GM12864 (cell line): ENCODE measurements around the gene ARSB.

Source experiments
- DNase-seq: peaks from one replicate; pipeline ENCODE4 v3.0.0-alpha.2; 2011; ENCODE audit warnings: low read depth
- H3K4me3 ChIP-seq: 2 replicates; pipeline ENCODE4 v1.5.1; 2011; ENCODE audit warnings: mild to moderate bottlenecking, low read depth, low read length, control low read depth
- TF ChIP-seq, protein P1 (sequence below): IDR thresholded peaks from 2 replicates; pipeline ENCODE4 v1.5.1; 2011; ENCODE audit warnings: low read depth, mild to moderate bottlenecking, moderate library complexity, low read length, control low read depth, inconsistent platforms; ENCODE audit errors: missing control alignments

The ARSB gene

DNA sequence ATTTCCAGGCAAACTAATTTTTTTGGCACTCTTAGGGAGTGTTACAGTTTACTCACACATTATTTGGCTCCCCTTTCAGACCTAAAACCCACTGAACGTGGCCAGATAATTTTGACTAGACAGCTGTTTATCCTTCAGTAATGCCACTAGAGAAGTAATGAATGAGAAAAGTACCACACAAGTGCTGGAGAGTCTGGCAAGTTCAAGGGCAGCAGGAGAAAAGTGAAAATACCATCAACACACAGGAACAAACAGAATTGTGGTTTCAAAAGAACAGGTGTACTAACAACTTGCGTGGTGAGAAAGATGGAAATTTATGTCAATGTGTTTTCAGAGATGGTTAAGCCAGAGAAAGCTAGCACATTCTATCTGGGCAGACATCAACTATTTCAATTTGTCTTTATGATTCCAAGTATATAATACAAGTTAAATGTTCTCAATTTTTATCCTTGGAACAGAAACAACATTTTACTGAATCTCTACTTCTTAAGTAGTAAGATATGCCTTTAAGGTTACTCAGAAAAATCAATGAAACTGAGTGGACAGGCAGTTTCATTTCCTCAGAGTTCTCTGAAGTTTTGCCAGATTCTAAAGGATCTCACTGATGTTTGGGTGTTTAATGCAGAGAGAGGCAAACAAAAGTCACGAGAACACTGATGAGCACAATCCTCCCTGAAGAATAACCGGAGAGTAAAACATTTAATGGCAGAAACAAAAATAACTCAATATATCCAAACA lies 91.0 kb downstream of the ARSB start:
- H3K4me3 ChIP-seq, result no peak overlapping the region
- TF ChIP-seq, protein P1, sequence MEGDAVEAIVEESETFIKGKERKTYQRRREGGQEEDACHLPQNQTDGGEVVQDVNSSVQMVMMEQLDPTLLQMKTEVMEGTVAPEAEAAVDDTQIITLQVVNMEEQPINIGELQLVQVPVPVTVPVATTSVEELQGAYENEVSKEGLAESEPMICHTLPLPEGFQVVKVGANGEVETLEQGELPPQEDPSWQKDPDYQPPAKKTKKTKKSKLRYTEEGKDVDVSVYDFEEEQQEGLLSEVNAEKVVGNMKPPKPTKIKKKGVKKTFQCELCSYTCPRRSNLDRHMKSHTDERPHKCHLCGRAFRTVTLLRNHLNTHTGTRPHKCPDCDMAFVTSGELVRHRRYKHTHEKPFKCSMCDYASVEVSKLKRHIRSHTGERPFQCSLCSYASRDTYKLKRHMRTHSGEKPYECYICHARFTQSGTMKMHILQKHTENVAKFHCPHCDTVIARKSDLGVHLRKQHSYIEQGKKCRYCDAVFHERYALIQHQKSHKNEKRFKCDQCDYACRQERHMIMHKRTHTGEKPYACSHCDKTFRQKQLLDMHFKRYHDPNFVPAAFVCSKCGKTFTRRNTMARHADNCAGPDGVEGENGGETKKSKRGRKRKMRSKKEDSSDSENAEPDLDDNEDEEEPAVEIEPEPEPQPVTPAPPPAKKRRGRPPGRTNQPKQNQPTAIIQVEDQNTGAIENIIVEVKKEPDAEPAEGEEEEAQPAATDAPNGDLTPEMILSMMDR, result no peak
- DNase-seq, result no peak

GRCh38 chr5:78890667-78891379 lies 94.3 kb downstream of the ARSB start:
- H3K4me3 ChIP-seq, result no peak overlapping the region
- TF ChIP-seq, protein P1, result no peak
- no peak for DNase-seq

DNA sequence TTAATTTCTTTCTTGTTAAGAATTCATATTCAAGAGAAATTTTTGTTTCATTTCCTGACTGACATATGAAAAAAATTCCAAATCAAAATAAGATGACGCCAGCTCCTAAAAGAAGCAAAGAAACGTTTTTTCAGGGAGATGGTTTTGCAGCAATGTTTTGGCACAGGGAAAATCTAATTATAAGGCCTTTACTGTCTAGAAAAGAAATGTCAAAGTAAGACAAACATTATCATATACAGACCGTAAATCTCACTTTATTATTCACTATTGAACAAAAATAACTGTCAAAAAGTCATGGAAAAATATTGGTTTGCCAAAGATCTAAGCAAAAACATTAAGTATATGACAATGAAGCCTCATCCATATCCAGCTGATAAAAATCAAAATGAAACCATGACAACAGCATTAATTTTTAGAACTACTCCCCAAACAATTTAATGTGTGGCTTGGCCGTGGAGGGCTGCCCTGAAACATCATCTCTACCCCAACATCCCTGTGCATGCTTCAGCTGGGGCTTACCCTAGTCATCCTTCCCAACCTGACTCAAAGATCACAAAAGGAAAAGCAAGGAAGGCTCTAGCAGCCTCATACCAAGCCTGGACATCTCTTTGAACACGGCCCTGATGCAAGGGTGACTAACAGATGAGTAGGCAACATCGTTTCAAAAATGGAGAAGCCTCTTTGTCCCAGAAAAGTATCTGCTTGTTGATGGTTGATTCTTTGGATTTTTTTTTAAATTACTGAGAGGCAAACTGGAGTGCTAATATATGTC lies 95.6 kb downstream of the ARSB start:
- TF ChIP-seq, protein P1, result no peak
- no peak for DNase-seq
- H3K4me3 ChIP-seq, result no peak overlapping the region

- H3K4me3 ChIP-seq, result no peak overlapping the region
- TF ChIP-seq, protein P1, result no peak
- DNase-seq, result no peak
These were observed 96.3 kb downstream of the ARSB start for GRCh38 chr5:78888580-78889368.

- TF ChIP-seq, protein P1, result no peak
- peak; percentile 79 for DNase-seq
- no peak overlapping the region for H3K4me3 ChIP-seq
These were observed 97.6 kb downstream of the ARSB start for GRCh38 chr5:78887384-78888118.
